ENCODE results near the gene BEGAIN. TPM values are rescaled to one million over a fixed set of nuclear protein-coding genes. Genes with fewer than 3 reads are reported as not detected.

The BEGAIN gene
- total RNA-seq, 2 donors from 2014 or later: 2.5 to 5.1 TPM

- DNase-seq (ENCODE audit: low spot score): no peak
- no peak overlapping the region for H3K4me3 ChIP-seq
- H3K27me3 ChIP-seq (replicated peaks; ENCODE audit: insufficient read depth): no peaks in the 10 kb centered on the region
- H3K9me3 ChIP-seq: no peaks in the 10 kb centered on the region
- TF ChIP-seq POLR2AphosphoS5 (IDR thresholded peaks at IDR 0.05): no peak
- TF ChIP-seq CTCF (IDR thresholded peaks at IDR 0.05): no peak
- TF ChIP-seq POLR2A (IDR thresholded peaks at IDR 0.05): no peak
- peaks cover 0 to 4% of the 10 kb centered on the region in 2 donors for H3K36me3 ChIP-seq
- H3K27ac ChIP-seq: no peak overlapping the region
- 76% methylated on average over 4 of the region's 4 CpGs for WGBS
- intact Hi-C loops (cut with DNase I): loop anchor here (10.0 kb wide), 1 partner anchor 129 kb away; no protein-coding TSS in a partner anchor
- H3K4me1 ChIP-seq (replicated peaks): no peaks in the 10 kb centered on the region
Measured at GRCh38 chr14:100526057-100526456, 61.2 kb downstream of the BEGAIN start.

GRCh38 chr14:100525615-100526014 lies 61.6 kb downstream of the BEGAIN start:
- intact Hi-C loops (cut with DNase I): loop anchor here (10.0 kb wide), 1 partner anchor 129 kb away; no protein-coding TSS in a partner anchor
- no peak overlapping the region for H3K27ac ChIP-seq
- no peak overlapping the region for H3K4me3 ChIP-seq
- 80% methylated on average over 11 of the region's 11 CpGs for WGBS
- no peaks in the 10 kb centered on the region for H3K9me3 ChIP-seq
- peaks cover 0 to 4% of the 10 kb centered on the region in 2 donors for H3K36me3 ChIP-seq
- no peak for DNase-seq (ENCODE audit: low spot score)
- no peaks in the 10 kb centered on the region for H3K4me1 ChIP-seq (replicated peaks)
- TF ChIP-seq POLR2A (IDR thresholded peaks at IDR 0.05) (no peak), CTCF (IDR thresholded peaks at IDR 0.05) (no peak), POLR2AphosphoS5 (IDR thresholded peaks at IDR 0.05) (no peak)
- H3K27me3 ChIP-seq (replicated peaks; ENCODE audit: insufficient read depth): no peaks in the 10 kb centered on the region

GRCh38 chr14:100524933-100525243 lies 62.3 kb downstream of the BEGAIN start:
- H3K36me3 ChIP-seq: peaks cover 0 to 4% of the 10 kb centered on the region in 2 donors
- no peaks in the 10 kb centered on the region for H3K9me3 ChIP-seq
- intact Hi-C loops (cut with DNase I): loop anchor here (10.0 kb wide), 1 partner anchor 130 kb away; no protein-coding TSS in a partner anchor
- H3K4me1 ChIP-seq (replicated peaks): no peaks in the 10 kb centered on the region
- no peak overlapping the region for H3K4me3 ChIP-seq
- H3K27ac ChIP-seq: no peak overlapping the region
- 91% methylated on average over 8 of the region's 8 CpGs for WGBS
- H3K27me3 ChIP-seq (replicated peaks; ENCODE audit: insufficient read depth): no peaks in the 10 kb centered on the region
- DNase-seq (ENCODE audit: low spot score): no peak
- no peak for TF ChIP-seq POLR2A (IDR thresholded peaks at IDR 0.05)
- no peak for TF ChIP-seq POLR2AphosphoS5 (IDR thresholded peaks at IDR 0.05)
- TF ChIP-seq CTCF (IDR thresholded peaks at IDR 0.05): peak in 2 of 4 experiments; percentile 20 to 38

- H3K4me3 ChIP-seq: no peak overlapping the region
- no peaks in the 10 kb centered on the region for H3K27me3 ChIP-seq (replicated peaks; ENCODE audit: insufficient read depth)
- intact Hi-C loops (cut with DNase I): loop anchor here (10.0 kb wide), 1 partner anchor 130 kb away; no protein-coding TSS in a partner anchor
- H3K9me3 ChIP-seq: no peaks in the 10 kb centered on the region
- 61% methylated on average over 12 of the region's 12 CpGs for WGBS
- no peaks in the 10 kb centered on the region for H3K4me1 ChIP-seq (replicated peaks)
- no peak overlapping the region for H3K27ac ChIP-seq
- no peak for DNase-seq (ENCODE audit: low spot score)
- peaks cover 0 to 4% of the 10 kb centered on the region in 2 donors for H3K36me3 ChIP-seq
- no peak for TF ChIP-seq POLR2AphosphoS5 (IDR thresholded peaks at IDR 0.05)
- no peak for TF ChIP-seq CTCF (IDR thresholded peaks at IDR 0.05)
- TF ChIP-seq POLR2A (IDR thresholded peaks at IDR 0.05): no peak
Measured at GRCh38 chr14:100524233-100524932, 62.8 kb downstream of the BEGAIN start.

GRCh38 chr14:100523843-100524169 lies 63.4 kb downstream of the BEGAIN start:
- Histone ChIP-seq H3K4me3 (no peak overlapping the region), H3K27me3 (replicated peaks; ENCODE audit: insufficient read depth) (no peaks in the 10 kb centered on the region), H3K27ac (no peak overlapping the region), H3K9me3 (no peaks in the 10 kb centered on the region), H3K4me1 (replicated peaks) (no peaks in the 10 kb centered on the region), H3K36me3 (peaks cover 0 to 4% of the 10 kb centered on the region in 2 donors)
- DNase-seq (ENCODE audit: low spot score): no peak
- intact Hi-C loops (cut with DNase I): loop anchor here (10.0 kb wide), 1 partner anchor 131 kb away; no protein-coding TSS in a partner anchor
- TF ChIP-seq POLR2AphosphoS5 (IDR thresholded peaks at IDR 0.05) (no peak), POLR2A (IDR thresholded peaks at IDR 0.05) (no peak), CTCF (IDR thresholded peaks at IDR 0.05) (no peak)
- WGBS: 54% methylated on average over 8 of the region's 8 CpGs

Measured in prostate gland (tissue), 2 donors.